ENCODE results near the gene TIMM10B.

TIMM10B gene

GRCh38 chr11:6469599-6469998 is 11.7 kb upstream of the TIMM10B start:
- Histone ChIP-seq H3K9ac (ENCODE audit: low read length in 5 of 5) (peak overlapping the region in 1 of 5 donors; percentile 43), H3K4me1 (ENCODE audit: control insufficient read depth in 5 of 5, insufficient read depth in 5 of 5, low read length in 5 of 5) (peaks cover 5 to 32% (median 27%) of the 10 kb centered on the region in 5 donors), H3K9me3 (ENCODE audit: control insufficient read depth in 5 of 5, low read length in 5 of 5) (no peaks in the 10 kb centered on the region), H3K27me3 (ENCODE audit: control insufficient read depth in 5 of 5, insufficient read depth in 4 of 5, low read length in 5 of 5) (no peaks in the 10 kb centered on the region), H3K36me3 (ENCODE audit: control insufficient read depth in 5 of 5, insufficient read depth in 5 of 5, low read length in 5 of 5) (peaks cover 0 to 16% (median 8%) of the 10 kb centered on the region in 5 donors), H3K27ac (ENCODE audit: low read depth, low read length) (peak overlapping the region; percentile 19), H3K4me3 (ENCODE audit: low read depth in 1 of 5, low read length in 5 of 5) (no peak overlapping the region)

- H3K9me3 ChIP-seq (ENCODE audit: control insufficient read depth in 5 of 5, low read length in 5 of 5), result no peaks in the 10 kb centered on the region
- H3K4me3 ChIP-seq (ENCODE audit: low read depth in 1 of 5, low read length in 5 of 5), result peak overlapping the region; percentile 58 to 87 (median 80)
- no peak overlapping the region for H3K27ac ChIP-seq (ENCODE audit: low read depth, low read length)
- H3K4me1 ChIP-seq (ENCODE audit: control insufficient read depth in 5 of 5, insufficient read depth in 5 of 5, low read length in 5 of 5), result peaks cover 5 to 41% (median 33%) of the 10 kb centered on the region in 5 donors
- no peaks in the 10 kb centered on the region for H3K27me3 ChIP-seq (ENCODE audit: control insufficient read depth in 5 of 5, insufficient read depth in 4 of 5, low read length in 5 of 5)
- peak overlapping the region in 3 of 5 donors; percentile 2 to 31 (median 26) for H3K9ac ChIP-seq (ENCODE audit: low read length in 5 of 5)
- H3K36me3 ChIP-seq (ENCODE audit: control insufficient read depth in 5 of 5, insufficient read depth in 5 of 5, low read length in 5 of 5), result peaks cover 0 to 16% (median 15%) of the 10 kb centered on the region in 5 donors
These were observed 8.4 kb upstream of the TIMM10B start for GRCh38 chr11:6472934-6473333.

DNA sequence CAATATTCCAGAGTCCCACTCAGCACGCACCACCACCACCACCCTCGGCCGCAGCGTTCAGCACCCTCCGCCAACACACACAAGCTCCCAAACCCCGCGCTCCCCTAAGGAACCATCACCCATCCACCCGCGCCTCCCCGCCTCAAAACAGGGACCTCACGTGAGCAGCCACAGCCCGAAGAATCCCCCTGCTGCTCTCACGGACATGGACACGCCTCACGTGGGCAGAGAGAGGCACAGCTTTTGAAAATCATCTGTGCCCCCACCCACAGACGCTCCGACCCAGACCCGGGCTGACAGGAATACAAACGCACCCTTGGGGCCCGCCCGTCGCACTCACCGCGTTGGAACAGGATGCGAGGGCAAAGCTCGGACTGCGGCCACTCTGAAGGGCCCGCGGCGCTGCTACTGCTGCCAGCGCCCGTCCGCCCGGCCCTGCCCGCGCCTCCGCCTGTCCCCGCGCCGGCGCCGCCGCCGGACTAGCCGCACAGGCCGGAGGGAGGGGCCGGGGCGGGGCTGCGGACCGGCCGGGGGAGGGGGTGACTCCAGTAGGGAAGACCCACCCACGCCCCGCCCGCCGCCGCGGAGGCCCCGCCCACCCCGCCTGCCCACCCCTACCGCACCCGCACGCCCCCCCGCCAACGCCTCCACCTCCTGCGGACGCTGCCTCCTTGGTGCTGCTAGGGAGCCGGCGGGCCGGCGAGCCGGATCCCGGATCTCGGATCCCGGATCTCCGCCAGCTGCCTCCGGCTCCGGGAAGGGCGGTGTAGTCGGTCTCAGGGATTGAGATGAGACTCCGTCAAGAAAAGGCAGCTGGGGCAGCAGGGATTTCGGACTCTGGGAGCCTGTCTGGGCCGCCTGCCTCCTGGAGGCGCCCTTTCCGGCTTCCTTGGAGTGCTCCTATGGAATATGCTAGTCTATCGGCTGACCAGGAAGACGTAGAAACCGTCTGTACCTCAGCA is 7.6 kb upstream of the TIMM10B start, which contains the start of gene TRIM3:
TSS of gene TRIM3 (minus strand) at position 491 of the 962 bp plus-strand sequence. CDS start 8,246 bp downstream, outside the sequence.
- H3K9ac ChIP-seq (ENCODE audit: low read length in 5 of 5), result peak within 1 kb of the TSS; percentile 77 to 91 (median 86)

GRCh38 chr11:6474413-6474792 is 6.9 kb upstream of the TIMM10B start:
- Histone ChIP-seq H3K9ac (ENCODE audit: low read length in 5 of 5) (peak overlapping the region; percentile 57 to 90 (median 80)), H3K4me3 (ENCODE audit: low read depth in 1 of 5, low read length in 5 of 5) (peak overlapping the region; percentile 58 to 73 (median 66)), H3K27me3 (ENCODE audit: control insufficient read depth in 5 of 5, insufficient read depth in 4 of 5, low read length in 5 of 5) (no peaks in the 10 kb centered on the region), H3K36me3 (ENCODE audit: control insufficient read depth in 5 of 5, insufficient read depth in 5 of 5, low read length in 5 of 5) (peaks cover 0 to 30% (median 28%) of the 10 kb centered on the region in 5 donors), H3K9me3 (ENCODE audit: control insufficient read depth in 5 of 5, low read length in 5 of 5) (no peaks in the 10 kb centered on the region), H3K27ac (ENCODE audit: low read depth, low read length) (peak overlapping the region; percentile 91), H3K4me1 (ENCODE audit: control insufficient read depth in 5 of 5, insufficient read depth in 5 of 5, low read length in 5 of 5) (peaks cover 3 to 32% (median 25%) of the 10 kb centered on the region in 5 donors)

More for the DNA sequence above, 7.6 kb upstream of the TIMM10B start, which contains the start of gene TRIM3:
- peak within 1 kb of the TSS; percentile 75 to 90 (median 86) for H3K4me3 ChIP-seq (ENCODE audit: low read depth in 1 of 5, low read length in 5 of 5)
- H3K9me3 ChIP-seq (ENCODE audit: control insufficient read depth in 5 of 5, low read length in 5 of 5), result no peaks in the 10 kb centered on the region
- peaks cover 0 to 24% (median 23%) of the 10 kb centered on the region in 5 donors for H3K36me3 ChIP-seq (ENCODE audit: control insufficient read depth in 5 of 5, insufficient read depth in 5 of 5, low read length in 5 of 5)
- no peaks in the 10 kb centered on the region for H3K27me3 ChIP-seq (ENCODE audit: control insufficient read depth in 5 of 5, insufficient read depth in 4 of 5, low read length in 5 of 5)
- H3K4me1 ChIP-seq (ENCODE audit: control insufficient read depth in 5 of 5, insufficient read depth in 5 of 5, low read length in 5 of 5), result peaks cover 5 to 38% (median 31%) of the 10 kb centered on the region in 5 donors
- peak within 1 kb of the TSS; percentile 91 for H3K27ac ChIP-seq (ENCODE audit: low read depth, low read length)

DNA sequence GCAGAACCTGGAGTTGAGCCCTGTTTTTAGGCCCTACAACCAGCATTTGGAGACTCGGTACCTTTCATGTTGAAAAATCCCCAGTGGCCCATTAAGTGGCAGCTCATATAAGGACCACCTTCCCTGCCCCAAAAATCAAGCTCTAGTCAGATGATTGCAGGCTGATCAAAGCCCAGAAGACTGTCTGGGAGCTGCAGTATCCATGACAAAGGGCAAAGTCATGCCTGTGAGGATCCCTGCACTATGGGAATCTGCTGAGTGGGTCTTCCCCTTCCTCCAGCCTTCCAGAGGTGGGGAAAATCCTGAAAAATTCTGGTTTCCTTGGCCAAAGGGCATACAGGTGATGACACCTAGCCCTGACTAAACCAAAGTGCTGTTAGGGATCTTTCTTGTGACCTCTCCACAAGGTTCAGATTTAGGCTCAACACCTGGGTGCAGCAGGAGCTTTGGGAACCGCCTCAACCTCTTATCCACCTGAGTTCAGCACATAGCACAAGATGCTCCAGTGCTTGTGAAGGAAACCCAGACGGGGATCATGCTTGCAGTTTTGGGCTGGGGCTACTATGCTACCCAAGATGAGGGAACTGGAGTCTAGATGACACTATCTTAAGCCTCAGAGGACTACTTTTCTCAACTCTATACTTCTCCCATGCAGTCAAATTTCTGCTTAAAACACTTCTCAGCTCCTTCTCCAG is 6.3 kb upstream of the TIMM10B start:
- Histone ChIP-seq H3K36me3 (ENCODE audit: control insufficient read depth in 5 of 5, insufficient read depth in 5 of 5, low read length in 5 of 5) (peaks cover 0 to 30% (median 28%) of the 10 kb centered on the region in 5 donors), H3K4me1 (ENCODE audit: control insufficient read depth in 5 of 5, insufficient read depth in 5 of 5, low read length in 5 of 5) (peaks cover 3 to 31% (median 23%) of the 10 kb centered on the region in 5 donors), H3K9ac (ENCODE audit: low read length in 5 of 5) (peak overlapping the region in 3 of 5 donors; percentile 57 to 90 (median 80)), H3K9me3 (ENCODE audit: control insufficient read depth in 5 of 5, low read length in 5 of 5) (no peaks in the 10 kb centered on the region), H3K27ac (ENCODE audit: low read depth, low read length) (peak overlapping the region; percentile 91), H3K4me3 (ENCODE audit: low read depth in 1 of 5, low read length in 5 of 5) (peak overlapping the region in 1 of 5 donors; percentile 72), H3K27me3 (ENCODE audit: control insufficient read depth in 5 of 5, insufficient read depth in 4 of 5, low read length in 5 of 5) (no peaks in the 10 kb centered on the region)

GRCh38 chr11:6475936-6476335 is 5.4 kb upstream of the TIMM10B start:
- Histone ChIP-seq H3K27me3 (ENCODE audit: control insufficient read depth in 5 of 5, insufficient read depth in 4 of 5, low read length in 5 of 5) (no peaks in the 10 kb centered on the region), H3K9ac (ENCODE audit: low read length in 5 of 5) (no peak overlapping the region), H3K36me3 (ENCODE audit: control insufficient read depth in 5 of 5, insufficient read depth in 5 of 5, low read length in 5 of 5) (peaks cover 0 to 30% (median 28%) of the 10 kb centered on the region in 5 donors), H3K9me3 (ENCODE audit: control insufficient read depth in 5 of 5, low read length in 5 of 5) (no peaks in the 10 kb centered on the region), H3K27ac (ENCODE audit: low read depth, low read length) (no peak overlapping the region), H3K4me1 (ENCODE audit: control insufficient read depth in 5 of 5, insufficient read depth in 5 of 5, low read length in 5 of 5) (peaks cover 7 to 41% (median 32%) of the 10 kb centered on the region in 5 donors), H3K4me3 (ENCODE audit: low read depth in 1 of 5, low read length in 5 of 5) (no peak overlapping the region)

DNA sequence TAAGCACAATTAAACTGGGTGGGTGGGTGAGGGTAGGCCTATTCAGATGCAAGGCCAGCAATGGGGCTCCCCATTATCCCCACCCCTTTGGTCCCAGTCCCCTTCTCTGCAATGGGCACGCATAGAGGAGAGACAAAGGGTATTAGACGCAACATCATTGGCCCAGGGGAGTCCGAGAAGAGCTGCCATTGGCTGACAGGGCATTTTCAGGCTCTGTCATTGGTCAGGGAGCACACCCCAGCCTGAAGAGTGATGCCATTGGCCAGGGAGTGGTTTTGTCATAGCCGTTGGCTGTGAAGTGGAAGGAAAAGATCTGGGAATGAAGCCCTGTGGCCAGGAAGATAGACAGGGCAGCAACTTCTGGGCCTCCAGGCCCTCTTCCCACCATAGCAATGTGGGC is 4.7 kb upstream of the TIMM10B start:
- peaks cover 7 to 43% (median 34%) of the 10 kb centered on the region in 5 donors for H3K4me1 ChIP-seq (ENCODE audit: control insufficient read depth in 5 of 5, insufficient read depth in 5 of 5, low read length in 5 of 5)
- no peak overlapping the region for H3K4me3 ChIP-seq (ENCODE audit: low read depth in 1 of 5, low read length in 5 of 5)
- H3K9ac ChIP-seq (ENCODE audit: low read length in 5 of 5), result no peak overlapping the region
- H3K9me3 ChIP-seq (ENCODE audit: control insufficient read depth in 5 of 5, low read length in 5 of 5), result no peaks in the 10 kb centered on the region
- peaks cover 0 to 30% (median 28%) of the 10 kb centered on the region in 5 donors for H3K36me3 ChIP-seq (ENCODE audit: control insufficient read depth in 5 of 5, insufficient read depth in 5 of 5, low read length in 5 of 5)
- H3K27me3 ChIP-seq (ENCODE audit: control insufficient read depth in 5 of 5, insufficient read depth in 4 of 5, low read length in 5 of 5), result no peaks in the 10 kb centered on the region
- H3K27ac ChIP-seq (ENCODE audit: low read depth, low read length), result no peak overlapping the region

DNA sequence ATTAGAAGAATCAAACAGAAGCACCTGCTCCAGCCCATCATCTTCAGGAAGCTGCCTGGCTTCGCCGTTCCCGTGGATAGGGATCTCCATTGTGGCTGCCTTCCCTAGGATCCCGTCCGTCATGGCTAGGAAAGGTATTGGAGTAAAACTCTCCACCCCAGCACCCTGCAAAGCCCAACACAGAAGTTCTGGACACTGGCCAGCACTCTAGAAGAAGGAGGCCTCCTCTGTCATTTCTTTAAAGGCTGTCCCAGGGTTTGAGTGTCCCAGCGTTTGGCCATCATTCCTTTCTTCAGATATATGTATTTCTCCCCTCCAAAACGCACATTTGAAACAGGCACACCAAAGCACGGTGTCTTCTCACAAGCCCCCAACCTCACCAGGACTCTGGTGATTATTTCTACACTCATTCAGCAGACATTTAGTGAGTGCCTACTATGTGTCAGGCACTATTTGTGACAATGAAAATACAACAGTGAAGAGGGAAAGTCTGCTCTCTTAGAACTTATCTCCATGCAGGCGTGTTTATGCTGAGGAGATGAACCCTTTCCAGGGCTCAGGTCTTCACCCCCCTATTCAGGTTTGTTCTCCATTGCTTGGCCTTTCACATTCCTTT is 894 bp upstream of the TIMM10B start:
- H3K36me3 ChIP-seq (ENCODE audit: control insufficient read depth in 5 of 5, insufficient read depth in 5 of 5, low read length in 5 of 5), result peaks cover 14 to 56% (median 48%) of the 10 kb centered on the region in 5 donors

GRCh38 chr11:6481924-6482275 is 599 bp downstream of the TIMM10B start:
- peak overlapping the region; percentile 79 to 96 (median 87) for H3K4me3 ChIP-seq (ENCODE audit: low read depth in 1 of 5, low read length in 5 of 5)
- peak overlapping the region; percentile 90 for H3K27ac ChIP-seq (ENCODE audit: low read depth, low read length)
- H3K9me3 ChIP-seq (ENCODE audit: control insufficient read depth in 5 of 5, low read length in 5 of 5), result no peaks in the 10 kb centered on the region
- peaks cover 15 to 36% (median 25%) of the 10 kb centered on the region in 5 donors for H3K4me1 ChIP-seq (ENCODE audit: control insufficient read depth in 5 of 5, insufficient read depth in 5 of 5, low read length in 5 of 5)
- peak overlapping the region; percentile 69 to 94 (median 84) for H3K9ac ChIP-seq (ENCODE audit: low read length in 5 of 5)
- H3K36me3 ChIP-seq (ENCODE audit: control insufficient read depth in 5 of 5, insufficient read depth in 5 of 5, low read length in 5 of 5), result peaks cover 28 to 63% (median 58%) of the 10 kb centered on the region in 5 donors
- no peaks in the 10 kb centered on the region for H3K27me3 ChIP-seq (ENCODE audit: control insufficient read depth in 5 of 5, insufficient read depth in 4 of 5, low read length in 5 of 5)

More for the DNA sequence above, 894 bp upstream of the TIMM10B start:
- H3K9me3 ChIP-seq (ENCODE audit: control insufficient read depth in 5 of 5, low read length in 5 of 5), result no peaks in the 10 kb centered on the region
- no peaks in the 10 kb centered on the region for H3K27me3 ChIP-seq (ENCODE audit: control insufficient read depth in 5 of 5, insufficient read depth in 4 of 5, low read length in 5 of 5)
- H3K9ac ChIP-seq (ENCODE audit: low read length in 5 of 5), result peak overlapping the region; percentile 57 to 97 (median 94)
- peaks cover 15 to 39% (median 27%) of the 10 kb centered on the region in 5 donors for H3K4me1 ChIP-seq (ENCODE audit: control insufficient read depth in 5 of 5, insufficient read depth in 5 of 5, low read length in 5 of 5)
- peak overlapping the region; percentile 79 to 93 (median 87) for H3K4me3 ChIP-seq (ENCODE audit: low read depth in 1 of 5, low read length in 5 of 5)
- peak overlapping the region; percentile 90 for H3K27ac ChIP-seq (ENCODE audit: low read depth, low read length)
